ENCODE measurements around the gene GHRH. TPM values are rescaled to one million over a fixed set of nuclear protein-coding genes. Genes with fewer than 3 reads are reported as not detected.

GHRH gene
- total and polyA plus RNA-seq, 2 of the 4 experiments (the other 2 are of a cell fraction), result not detected

- intact Hi-C loops (cut with micrococcal nuclease) (loop anchor here (1.0 kb wide), 1 partner anchor 332 kb away; no protein-coding TSS in a partner anchor), in situ Hi-C loops (cut with MboI; ENCODE audit: low sequenced_read_pairs) (loop anchor here (10.0 kb wide), 1 partner anchor 182 kb away; no protein-coding TSS in a partner anchor), dilution Hi-C loops (cut with HindIII; ENCODE audit: low sequenced_read_pairs, unreplicated experiment) (no loop called here)
- Histone ChIP-seq H3K27ac (ENCODE audit: insufficient read depth, low read length) (peak overlapping the region; percentile 5; the same call in 1 of the 2 replicates), H4K20me1 (ENCODE audit: insufficient read depth, low read length) (peaks cover 39% of the 10 kb centered on the region), H3K18ac (ENCODE audit: low read depth, low read length) (peak overlapping the region; percentile 55; the same call in 1 of the 2 replicates), H3K4ac (ENCODE audit: low read depth, low read length) (peak overlapping the region; percentile 65), H3K4me1 (ENCODE audit: control insufficient read depth, insufficient read depth, low read length) (peaks cover 3% of the 10 kb centered on the region), H2AK9ac (replicated peaks; ENCODE audit: low read depth, low read length, poor library complexity) (no peak overlapping the region), H3K36me3 (ENCODE audit: control insufficient read depth, insufficient read depth, low read length) (peaks cover 42% of the 10 kb centered on the region), H3K9ac (ENCODE audit: low read depth, low read length) (no peak overlapping the region), H3K4me3 (ENCODE audit: insufficient read depth, low read depth, low read length) (no peak overlapping the region; the same call in 1 of the 2 replicates), H2BK120ac (ENCODE audit: low read depth, low read length) (peak overlapping the region; percentile 83), H3K14ac (replicated peaks; ENCODE audit: low read depth, low read length) (peak overlapping the region; percentile 33; the same call in 1 of the 2 replicates), H3K27me3 (ENCODE audit: control insufficient read depth, insufficient read depth, low read length) (no peaks in the 10 kb centered on the region), H3K23ac (ENCODE audit: low read depth, low read length) (no peak overlapping the region), H2BK5ac (ENCODE audit: low read depth, low read length, poor library complexity, severe bottlenecking) (peak overlapping the region; percentile 77), H2BK15ac (ENCODE audit: low read depth, low read length) (no peak overlapping the region), H3K56ac (ENCODE audit: extremely low read depth, insufficient read depth, low read length) (peak overlapping the region; percentile 32; the same call in 1 of the 2 replicates), H4K8ac (ENCODE audit: low read depth in 2 of 2, low read length in 2 of 2) (peak overlapping the region in 1 of 2 experiments; percentile 41; a peak in 1 of 4 replicates), H3K9me3 (ENCODE audit: control insufficient read depth, insufficient read depth, low read length) (no peaks in the 10 kb centered on the region), H3K9me1 (ENCODE audit: insufficient read depth, low read length) (peaks cover 30% of the 10 kb centered on the region), H2BK20ac (ENCODE audit: low read depth, low read length) (peak overlapping the region; percentile 73; the same call in 1 of the 2 replicates), H4K5ac (ENCODE audit: low read depth, low read length) (no peak overlapping the region), H3K4me2 (ENCODE audit: low read depth, low read length) (peak overlapping the region; percentile 60), H3K79me1 (ENCODE audit: low read depth in 1 of 2, low read length in 2 of 2) (peaks cover 55 to 64% of the 10 kb centered on the region in 2 experiments), H4K91ac (ENCODE audit: insufficient read depth, low read depth, low read length) (peak overlapping the region; percentile 37; the same call in 1 of the 2 replicates), H2AK5ac (ENCODE audit: low read depth, low read length) (peak overlapping the region; percentile 77; the same call in 1 of the 2 replicates), H2AFZ (replicated peaks; ENCODE audit: low read length, poor library complexity) (no peak overlapping the region)
- WGBS, 2 experiments (ENCODE audit: extremely low coverage in 2 of 2, insufficient read length in 1 of 2), result no CpG with 5 or more reads among the region's 6 CpGs
- ChIA-PET CTCF (no interaction called here), POLR2A (ENCODE audit: unreplicated experiment) (no interaction called here)
- ATAC-seq (ENCODE audit: low read depth) (peak; percentile 96), DNase-seq (peak; percentile 98)
- no TSS peak for BruUV-seq (replicated peaks)
- TF ChIP-seq RAD21 (IDR thresholded peaks at IDR 0.05; ENCODE audit: low read length), result peak; percentile 47
- no peak for TF ChIP-seq POLR2A (IDR thresholded peaks at IDR 0.05; ENCODE audit: low read depth, low read length)
- TF ChIP-seq CTCF (conservative IDR thresholded peaks at IDR 0.05; ENCODE audit: low read depth, low read length), result peak; percentile 97
- 0 out of 2 replicates have a peak, but pooled peaks have one; percentile 29 for TF ChIP-seq MXI1 (IDR thresholded peaks at IDR 0.05; ENCODE audit: borderline replicate concordance, low read depth, low read length)
- no peak for TF ChIP-seq MAZ (IDR thresholded peaks at IDR 0.05; ENCODE audit: borderline replicate concordance, low read depth, low read length)
- TF ChIP-seq CEBPB (IDR thresholded peaks at IDR 0.05; ENCODE audit: low read depth, low read length), result peak; percentile 82
- peak; percentile 54; the same call in 1 of the 2 replicates for TF ChIP-seq BHLHE40 (IDR thresholded peaks at IDR 0.05; ENCODE audit: low read depth, low read length)
- TF ChIP-seq USF2 (IDR thresholded peaks at IDR 0.05; ENCODE audit: low read depth, low read length), result no peak
- TF ChIP-seq MAFK (IDR thresholded peaks at IDR 0.05; ENCODE audit: low read depth, low read length), result peak; percentile 24; the same call in 1 of the 2 replicates
- TF ChIP-seq FOS (IDR thresholded peaks at IDR 0.05; ENCODE audit: low read depth, low read length), result peak; percentile 83; the same call in 1 of the 2 replicates
- 0 out of 2 replicates have a peak, but pooled peaks have one; percentile 31 for TF ChIP-seq CHD1 (IDR thresholded peaks at IDR 0.05; ENCODE audit: low read depth, low read length)
- TF ChIP-seq ELK1 (IDR thresholded peaks at IDR 0.05; ENCODE audit: borderline replicate concordance, low read depth, low read length), result no peak
- TF ChIP-seq RCOR1 (IDR thresholded peaks at IDR 0.05; ENCODE audit: insufficient replicate concordance, low read length), result no peak
These were observed 59.2 kb downstream of the GHRH start for GRCh38 chr20:37202267-37202943.

All from IMR-90 (cell line).